ENCODE results near the gene INSYN2B. TPM values are rescaled to one million over a fixed set of nuclear protein-coding genes. Genes with fewer than 3 reads are reported as not detected.

INSYN2B gene
- total RNA-seq, 1 experiment from 2014 or later: not detected

GRCh38 chr5:170020423-170020822, 40.1 kb upstream of the INSYN2B start:
- no TSS peak for BruUV-seq (replicated peaks)
- ATAC-seq: no peak

GRCh38 chr5:170012622-170013021, 32.3 kb upstream of the INSYN2B start:
- H3K27ac ChIP-seq (ENCODE audit: low read depth, low read length): no peak overlapping the region
- no peaks in the 10 kb centered on the region for H4K20me1 ChIP-seq (ENCODE audit: insufficient read depth)
- H2AFZ ChIP-seq (ENCODE audit: low read depth, low read length, poor library complexity, severe bottlenecking): no peak overlapping the region
- ATAC-seq: no peak
- no peak overlapping the region for H3K4me2 ChIP-seq (ENCODE audit: low read length)
- H3K4me1 ChIP-seq (ENCODE audit: control insufficient read depth in 1 of 2, insufficient read depth in 2 of 2, low read length in 2 of 2): no peaks in the 10 kb centered on the region
- no peaks in the 10 kb centered on the region for H3K36me3 ChIP-seq (ENCODE audit: control insufficient read depth in 1 of 2, insufficient read depth in 2 of 2, low read length in 2 of 2)
- H3K79me2 ChIP-seq (ENCODE audit: insufficient read depth, low read length): no peaks in the 10 kb centered on the region
- H3K4me3 ChIP-seq (replicated peaks in 1 of 2; ENCODE audit: low read depth in 1 of 2, low read length in 2 of 2): no peak overlapping the region
- H3K27me3 ChIP-seq (ENCODE audit: insufficient read depth, low read length): peaks cover 85% of the 10 kb centered on the region
- CTCF ChIA-PET: no interaction called here
- no peaks in the 10 kb centered on the region for H3K9me2 ChIP-seq (ENCODE audit: insufficient read depth)
- DNase-seq (ENCODE audit: low read depth, low spot score): no peak
- POLR2A ChIA-PET: no interaction called here
- RAD21 ChIA-PET (ENCODE audit: low non-redundant PET in 1 of 2, low total read pairs in 2 of 2, uncharacterized antibody in 2 of 2, unreplicated experiment in 2 of 2): no interaction called here
- BruUV-seq (replicated peaks): no TSS peak
- H3K9ac ChIP-seq (ENCODE audit: low read length): no peak overlapping the region
- H3K9me3 ChIP-seq (ENCODE audit: control insufficient read depth in 1 of 2, insufficient read depth in 1 of 2, low read depth in 1 of 2, low read length in 2 of 2): no peaks in the 10 kb centered on the region
- intact Hi-C loops (cut with micrococcal nuclease): no loop called here
- TF ChIP-seq EZH2phosphoT487 (IDR thresholded peaks at IDR 0.05; ENCODE audit: borderline replicate concordance) (no peak), MAX (IDR thresholded peaks at IDR 0.05) (no peak), CBX3 (IDR thresholded peaks at IDR 0.05; ENCODE audit: low read depth) (no peak), ZNF274 (IDR thresholded peaks at IDR 0.05; ENCODE audit: low read depth, low read length) (no peak), SRF (IDR thresholded peaks at IDR 0.05; ENCODE audit: low read depth) (no peak), RAD21 (IDR thresholded peaks at IDR 0.05; ENCODE audit: low read depth) (no peak), ELF1 (IDR thresholded peaks at IDR 0.05; ENCODE audit: borderline replicate concordance, low read depth) (no peak), YY1 (IDR thresholded peaks at IDR 0.05; ENCODE audit: extremely low read depth, insufficient replicate concordance, low read depth, low read length) (no peak), CEBPB (IDR thresholded peaks at IDR 0.05; ENCODE audit: low read depth) (no peak), SP1 (IDR thresholded peaks at IDR 0.05; ENCODE audit: low read depth) (no peak), FOSL1 (IDR thresholded peaks at IDR 0.05; ENCODE audit: low read depth) (no peak), POLR2AphosphoS5 (IDR thresholded peaks at IDR 0.05; ENCODE audit: low read depth, low read length) (no peak), ATF3 (IDR thresholded peaks at IDR 0.05) (no peak), ZFX (IDR thresholded peaks at IDR 0.05) (no peak), SIN3A (IDR thresholded peaks at IDR 0.05; ENCODE audit: low read depth) (no peak)

More at GRCh38 chr5:170020423-170020822, 40.1 kb upstream of the INSYN2B start:
- Histone ChIP-seq H3K27me3 (ENCODE audit: insufficient read depth, low read length) (peaks cover 86% of the 10 kb centered on the region), H4K20me1 (ENCODE audit: insufficient read depth) (no peaks in the 10 kb centered on the region), H2AFZ (ENCODE audit: low read depth, low read length, poor library complexity, severe bottlenecking) (no peak overlapping the region), H3K9me2 (ENCODE audit: insufficient read depth) (no peaks in the 10 kb centered on the region), H3K27ac (ENCODE audit: low read depth, low read length) (no peak overlapping the region), H3K4me3 (replicated peaks in 1 of 2; ENCODE audit: low read depth in 1 of 2, low read length in 2 of 2) (no peak overlapping the region), H3K36me3 (ENCODE audit: control insufficient read depth in 1 of 2, insufficient read depth in 2 of 2, low read length in 2 of 2) (no peaks in the 10 kb centered on the region), H3K9me3 (ENCODE audit: control insufficient read depth in 1 of 2, insufficient read depth in 1 of 2, low read depth in 1 of 2, low read length in 2 of 2) (no peaks in the 10 kb centered on the region), H3K4me2 (ENCODE audit: low read length) (no peak overlapping the region), H3K9ac (ENCODE audit: low read length) (no peak overlapping the region), H3K79me2 (ENCODE audit: insufficient read depth, low read length) (no peaks in the 10 kb centered on the region), H3K4me1 (ENCODE audit: control insufficient read depth in 1 of 2, insufficient read depth in 2 of 2, low read length in 2 of 2) (no peaks in the 10 kb centered on the region)
- POLR2A ChIA-PET: no interaction called here
- intact Hi-C loops (cut with micrococcal nuclease): no loop called here
- CTCF ChIA-PET: no interaction called here
- TF ChIP-seq CTCF (IDR thresholded peaks at IDR 0.05 in 2 of 3, conservative IDR thresholded peaks at IDR 0.05 in 1 of 3; ENCODE audit: borderline replicate concordance in 1 of 3, insufficient read depth in 1 of 3, low read depth in 2 of 3, low read length in 2 of 3) (no peak), JUND (IDR thresholded peaks at IDR 0.05) (no peak), MAX (IDR thresholded peaks at IDR 0.05) (no peak)
- RAD21 ChIA-PET (ENCODE audit: low non-redundant PET in 1 of 2, low total read pairs in 2 of 2, uncharacterized antibody in 2 of 2, unreplicated experiment in 2 of 2): no interaction called here
- DNase-seq (ENCODE audit: low read depth, low spot score): no peak
